GM19372 (cell line): Measurements from ENCODE around the gene DNASE2B.
A peak's percentile ranks its signal among the peaks of the same experiment; 100 is the strongest.

Source experiments
- ATAC-seq: cut with Tn5 transposase; IDR thresholded peaks from one replicate; pipeline ENCODE4 v1.9.1; 2021; ENCODE audit warnings: mild to moderate bottlenecking, low read depth, moderate library complexity; ENCODE audit not compliant: unreplicated experiment

The DNASE2B gene

GRCh38 chr1:84410328-84411095 lies 12.2 kb downstream of the DNASE2B start:
- no peak for ATAC-seq

GRCh38 chr1:84412316-84412942 lies 14.1 kb downstream of the DNASE2B start:
- ATAC-seq, result no peak

- ATAC-seq, result no peak
Measured at GRCh38 chr1:84415396-84415795, 17.1 kb downstream of the DNASE2B start.

GRCh38 chr1:84422909-84423308 lies 24.6 kb downstream of the DNASE2B start:
- no peak for ATAC-seq

- ATAC-seq, result no peak
Measured at GRCh38 chr1:84424513-84425149, 26.3 kb downstream of the DNASE2B start.

- ATAC-seq, result no peak
Measured at GRCh38 chr1:84425150-84425896, 27.0 kb downstream of the DNASE2B start.

- no peak for ATAC-seq
Measured at GRCh38 chr1:84426376-84426775, 28.1 kb downstream of the DNASE2B start.

- no peak for ATAC-seq
Measured at GRCh38 chr1:84427250-84428188, 29.2 kb downstream of the DNASE2B start.

GRCh38 chr1:84428235-84428634 lies 30.0 kb downstream of the DNASE2B start:
- ATAC-seq, result no peak

- ATAC-seq, result no peak
Measured at GRCh38 chr1:84429231-84429630, 30.9 kb downstream of the DNASE2B start.

- ATAC-seq, result no peak
Measured at GRCh38 chr1:84430546-84430945, 32.3 kb downstream of the DNASE2B start.

GRCh38 chr1:84433258-84434080 lies 35.2 kb downstream of the DNASE2B start:
- ATAC-seq, result peak; percentile 49

GRCh38 chr1:84434081-84434769 lies 35.9 kb downstream of the DNASE2B start:
- ATAC-seq, result no peak

- ATAC-seq, result no peak
Measured at GRCh38 chr1:84434801-84435549, 36.7 kb downstream of the DNASE2B start.

GRCh38 chr1:84436876-84437655 lies 38.8 kb downstream of the DNASE2B start:
- ATAC-seq, result no peak

- ATAC-seq, result peak; percentile 98
Measured at GRCh38 chr1:84442256-84442655, 44.0 kb downstream of the DNASE2B start.
